HG03139 (cell line): Measurements from ENCODE around the gene KHDRBS1.
A peak's percentile ranks its signal among the peaks of the same experiment; 100 is the strongest.
"Not testable (repeated sequence)": the region's sequence is repeated elsewhere in the genome, so short reads cannot be mapped to it uniquely, and the experiment has no call there.

Experiments
- ATAC-seq: cut with Tn5 transposase; IDR thresholded peaks from one replicate; pipeline ENCODE4 v1.9.1; 2021; ENCODE audit not compliant: unreplicated experiment

The KHDRBS1 gene

GRCh38 chr1:32012709-32013385, 821 bp upstream of the KHDRBS1 start:
- no peak for ATAC-seq

- ATAC-seq: peak; percentile 29
These were observed 705 bp downstream of the KHDRBS1 start for GRCh38 chr1:32014199-32014947.

GRCh38 chr1:32014948-32015273, 1.2 kb downstream of the KHDRBS1 start:
- no peak for ATAC-seq

- ATAC-seq: no peak
These were observed 6.7 kb downstream of the KHDRBS1 start for GRCh38 chr1:32020339-32020738.

GRCh38 chr1:32021574-32022018, 7.9 kb downstream of the KHDRBS1 start:
- ATAC-seq: not testable (repeated sequence)

- ATAC-seq: no peak
These were observed 9.7 kb downstream of the KHDRBS1 start for GRCh38 chr1:32023351-32023750.

GRCh38 chr1:32025515-32025914, 11.8 kb downstream of the KHDRBS1 start:
- ATAC-seq: no peak

- no peak for ATAC-seq
These were observed 15.1 kb downstream of the KHDRBS1 start for GRCh38 chr1:32028746-32029145.

- no peak for ATAC-seq
These were observed 18.1 kb downstream of the KHDRBS1 start for GRCh38 chr1:32031578-32032274.

GRCh38 chr1:32032275-32032615, 18.6 kb downstream of the KHDRBS1 start:
- ATAC-seq: no peak

GRCh38 chr1:32035119-32035518, 21.5 kb downstream of the KHDRBS1 start:
- ATAC-seq: no peak

GRCh38 chr1:32040711-32041110, 27.0 kb downstream of the KHDRBS1 start:
- no peak for ATAC-seq

GRCh38 chr1:32042330-32042729, 28.7 kb downstream of the KHDRBS1 start:
- ATAC-seq: no peak

GRCh38 chr1:32044234-32044633, 30.6 kb downstream of the KHDRBS1 start:
- no peak for ATAC-seq

- ATAC-seq: no peak
These were observed 32.1 kb downstream of the KHDRBS1 start for GRCh38 chr1:32045772-32046171.

GRCh38 chr1:32047701-32048100, 34.0 kb downstream of the KHDRBS1 start:
- no peak for ATAC-seq

- ATAC-seq: no peak
These were observed 34.8 kb downstream of the KHDRBS1 start for GRCh38 chr1:32048440-32048839.

GRCh38 chr1:32051706-32052105, 38.0 kb downstream of the KHDRBS1 start:
- ATAC-seq: no peak

GRCh38 chr1:32052887-32053286, 39.2 kb downstream of the KHDRBS1 start:
- no peak for ATAC-seq

GRCh38 chr1:32055416-32055815, 41.7 kb downstream of the KHDRBS1 start:
- no peak for ATAC-seq

- no peak for ATAC-seq
These were observed 42.9 kb downstream of the KHDRBS1 start for GRCh38 chr1:32056598-32056997.

- ATAC-seq: no peak
These were observed 47.2 kb downstream of the KHDRBS1 start for GRCh38 chr1:32060914-32061313.
